Measurements from ENCODE around the gene SNX18. TPM values are rescaled to one million over a fixed set of nuclear protein-coding genes. Genes with fewer than 3 reads are reported as not detected.
A peak's percentile ranks its signal among the peaks of the same experiment; 100 is the strongest.

SNX18 gene
- total RNA-seq, 4 donors from 2014 or later: 17.9 to 43.2 (median 24.4) TPM

DNA sequence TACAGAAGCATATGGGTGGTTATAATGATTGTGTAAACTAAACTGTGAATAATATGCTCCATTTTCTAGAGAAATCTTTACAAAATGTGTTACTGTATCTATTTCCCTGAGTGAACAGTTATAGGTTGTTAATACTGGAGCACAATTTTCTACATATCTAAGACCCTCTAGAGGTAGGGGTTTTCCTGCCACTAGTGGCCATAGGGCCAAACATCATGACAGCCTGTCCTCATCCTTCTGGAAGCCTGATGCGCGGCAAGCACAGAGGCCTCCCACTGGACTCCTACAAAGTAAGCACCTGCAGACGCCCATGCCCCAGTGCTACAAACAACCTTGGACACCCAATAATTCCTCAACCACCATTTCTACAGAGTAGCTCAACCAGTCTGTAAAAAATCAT lies 1.9 kb upstream of the SNX18 start:
- no peak for DNase-seq (ENCODE audit: low spot score in 2 of 2)
- TF ChIP-seq POLR2AphosphoS5 (IDR thresholded peaks at IDR 0.05): no peak
- no peak for TF ChIP-seq POLR2A (IDR thresholded peaks at IDR 0.05)
- TF ChIP-seq EP300 (IDR thresholded peaks at IDR 0.05): no peak
- TF ChIP-seq, protein P1, sequence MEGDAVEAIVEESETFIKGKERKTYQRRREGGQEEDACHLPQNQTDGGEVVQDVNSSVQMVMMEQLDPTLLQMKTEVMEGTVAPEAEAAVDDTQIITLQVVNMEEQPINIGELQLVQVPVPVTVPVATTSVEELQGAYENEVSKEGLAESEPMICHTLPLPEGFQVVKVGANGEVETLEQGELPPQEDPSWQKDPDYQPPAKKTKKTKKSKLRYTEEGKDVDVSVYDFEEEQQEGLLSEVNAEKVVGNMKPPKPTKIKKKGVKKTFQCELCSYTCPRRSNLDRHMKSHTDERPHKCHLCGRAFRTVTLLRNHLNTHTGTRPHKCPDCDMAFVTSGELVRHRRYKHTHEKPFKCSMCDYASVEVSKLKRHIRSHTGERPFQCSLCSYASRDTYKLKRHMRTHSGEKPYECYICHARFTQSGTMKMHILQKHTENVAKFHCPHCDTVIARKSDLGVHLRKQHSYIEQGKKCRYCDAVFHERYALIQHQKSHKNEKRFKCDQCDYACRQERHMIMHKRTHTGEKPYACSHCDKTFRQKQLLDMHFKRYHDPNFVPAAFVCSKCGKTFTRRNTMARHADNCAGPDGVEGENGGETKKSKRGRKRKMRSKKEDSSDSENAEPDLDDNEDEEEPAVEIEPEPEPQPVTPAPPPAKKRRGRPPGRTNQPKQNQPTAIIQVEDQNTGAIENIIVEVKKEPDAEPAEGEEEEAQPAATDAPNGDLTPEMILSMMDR (IDR thresholded peaks at IDR 0.05): no peak
- Histone ChIP-seq H3K4me1 (peaks cover 33% of the 10 kb centered on the region), H3K36me3 (no peaks in the 10 kb centered on the region), H3K4me3 (no peak overlapping the region), H3K27me3 (no peaks in the 10 kb centered on the region), H3K27ac (no peak overlapping the region), H3K9me3 (no peaks in the 10 kb centered on the region)
- WGBS: 91% methylated on average over 3 of the region's 3 CpGs

DNA sequence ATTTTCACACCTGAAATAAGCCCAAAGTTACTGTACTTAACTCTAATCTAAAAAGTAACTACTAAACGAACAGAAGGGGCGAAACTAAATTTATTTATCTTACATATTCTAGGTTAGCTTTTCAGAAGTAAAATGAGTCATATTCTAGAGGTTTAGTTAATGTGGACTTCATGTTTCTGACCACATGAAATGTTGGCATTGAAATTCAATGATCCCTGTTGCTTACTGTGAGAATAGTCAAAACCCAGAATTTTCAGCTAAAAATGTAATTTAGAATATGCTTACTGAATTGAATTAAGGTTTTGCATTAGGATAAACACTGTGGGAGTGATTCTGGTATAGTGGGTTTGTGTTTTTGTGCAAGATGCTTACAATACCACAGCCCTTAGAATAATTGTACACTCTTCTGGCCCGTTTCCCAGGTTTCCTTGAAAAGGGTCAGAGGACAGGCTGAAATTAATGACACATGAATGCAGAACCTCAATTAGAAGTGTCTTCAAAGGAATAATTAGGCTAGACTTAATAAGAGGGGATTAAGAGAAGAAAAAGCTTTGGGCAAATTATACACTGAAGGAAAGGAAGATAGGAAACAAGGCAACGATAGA lies 1.4 kb upstream of the SNX18 start:
- H3K27me3 ChIP-seq: no peaks in the 10 kb centered on the region
- H3K27ac ChIP-seq: no peak overlapping the region
- DNase-seq (ENCODE audit: low spot score in 2 of 2): no peak
- no peaks in the 10 kb centered on the region for H3K9me3 ChIP-seq
- TF ChIP-seq, protein P1 (IDR thresholded peaks at IDR 0.05): no peak
- TF ChIP-seq EP300 (IDR thresholded peaks at IDR 0.05): no peak
- WGBS: 70% methylated on average over 4 of the region's 4 CpGs
- H3K4me3 ChIP-seq: no peak overlapping the region
- peaks cover 38% of the 10 kb centered on the region for H3K4me1 ChIP-seq
- no peaks in the 10 kb centered on the region for H3K36me3 ChIP-seq

DNA sequence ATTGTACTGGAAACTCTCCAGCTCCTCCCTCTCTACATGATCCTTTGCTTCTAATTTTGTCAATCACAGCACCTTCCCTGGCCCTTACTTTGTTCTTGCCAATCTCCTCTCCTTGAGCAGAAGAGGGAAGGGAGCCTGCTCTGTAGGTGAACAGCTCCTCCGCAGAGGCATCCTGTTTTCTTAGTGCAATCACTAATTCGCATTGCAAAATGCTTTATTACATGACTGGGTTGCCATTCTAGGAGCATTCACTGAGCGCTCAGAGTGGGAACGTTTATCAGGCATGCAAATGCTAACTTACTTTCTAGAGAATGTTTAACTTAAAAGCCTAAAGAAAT lies 416 bp upstream of the SNX18 start:
- Histone ChIP-seq H3K36me3 (no peaks in the 10 kb centered on the region), H3K9me3 (no peaks in the 10 kb centered on the region), H3K4me1 (peaks cover 48% of the 10 kb centered on the region), H3K27ac (no peak overlapping the region), H3K27me3 (no peaks in the 10 kb centered on the region), H3K4me3 (peak overlapping the region; percentile 82)
- 8% methylated on average over 4 of the region's 4 CpGs for WGBS
- no peak for TF ChIP-seq POLR2AphosphoS5 (IDR thresholded peaks at IDR 0.05)
- no peak for TF ChIP-seq POLR2A (IDR thresholded peaks at IDR 0.05)
- TF ChIP-seq EP300 (IDR thresholded peaks at IDR 0.05): no peak
- TF ChIP-seq, protein P1 (IDR thresholded peaks at IDR 0.05): no peak
- no peak for DNase-seq (ENCODE audit: low spot score in 2 of 2)

DNA sequence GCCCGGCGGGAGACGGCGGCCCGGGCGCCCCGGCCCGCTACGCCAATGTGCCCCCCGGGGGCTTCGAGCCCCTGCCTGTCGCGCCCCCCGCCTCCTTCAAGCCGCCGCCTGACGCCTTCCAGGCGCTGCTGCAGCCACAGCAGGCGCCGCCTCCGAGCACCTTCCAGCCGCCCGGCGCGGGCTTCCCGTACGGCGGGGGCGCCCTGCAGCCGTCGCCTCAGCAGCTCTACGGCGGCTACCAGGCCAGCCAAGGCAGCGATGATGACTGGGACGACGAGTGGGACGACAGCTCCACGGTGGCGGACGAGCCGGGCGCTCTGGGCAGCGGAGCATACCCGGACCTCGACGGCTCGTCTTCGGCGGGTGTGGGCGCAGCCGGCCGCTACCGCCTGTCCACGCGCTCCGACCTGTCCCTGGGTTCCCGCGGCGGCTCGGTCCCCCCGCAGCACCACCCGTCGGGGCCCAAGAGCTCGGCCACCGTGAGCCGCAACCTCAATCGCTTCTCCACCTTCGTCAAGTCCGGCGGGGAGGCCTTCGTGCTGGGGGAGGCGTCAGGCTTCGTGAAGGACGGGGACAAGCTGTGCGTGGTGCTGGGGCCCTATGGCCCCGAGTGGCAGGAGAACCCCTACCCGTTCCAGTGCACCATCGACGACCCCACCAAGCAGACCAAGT lies 723 bp downstream of the SNX18 start:
- H3K36me3 ChIP-seq: no peaks in the 10 kb centered on the region
- no peaks in the 10 kb centered on the region for H3K27me3 ChIP-seq
- no peaks in the 10 kb centered on the region for H3K9me3 ChIP-seq
- peaks cover 59% of the 10 kb centered on the region for H3K4me1 ChIP-seq
- 0% methylated on average over 25 of the region's 79 CpGs for WGBS
- peak overlapping the region; percentile 88 for H3K27ac ChIP-seq
- H3K4me3 ChIP-seq: peak overlapping the region; percentile 82
- peak; percentile 72 to 85 for DNase-seq (ENCODE audit: low spot score in 2 of 2)
- TF ChIP-seq EP300 (IDR thresholded peaks at IDR 0.05) (no peak), POLR2AphosphoS5 (IDR thresholded peaks at IDR 0.05) (no peak), POLR2A (IDR thresholded peaks at IDR 0.05) (no peak)
- TF ChIP-seq, protein P1 (IDR thresholded peaks at IDR 0.05): no peak

DNA sequence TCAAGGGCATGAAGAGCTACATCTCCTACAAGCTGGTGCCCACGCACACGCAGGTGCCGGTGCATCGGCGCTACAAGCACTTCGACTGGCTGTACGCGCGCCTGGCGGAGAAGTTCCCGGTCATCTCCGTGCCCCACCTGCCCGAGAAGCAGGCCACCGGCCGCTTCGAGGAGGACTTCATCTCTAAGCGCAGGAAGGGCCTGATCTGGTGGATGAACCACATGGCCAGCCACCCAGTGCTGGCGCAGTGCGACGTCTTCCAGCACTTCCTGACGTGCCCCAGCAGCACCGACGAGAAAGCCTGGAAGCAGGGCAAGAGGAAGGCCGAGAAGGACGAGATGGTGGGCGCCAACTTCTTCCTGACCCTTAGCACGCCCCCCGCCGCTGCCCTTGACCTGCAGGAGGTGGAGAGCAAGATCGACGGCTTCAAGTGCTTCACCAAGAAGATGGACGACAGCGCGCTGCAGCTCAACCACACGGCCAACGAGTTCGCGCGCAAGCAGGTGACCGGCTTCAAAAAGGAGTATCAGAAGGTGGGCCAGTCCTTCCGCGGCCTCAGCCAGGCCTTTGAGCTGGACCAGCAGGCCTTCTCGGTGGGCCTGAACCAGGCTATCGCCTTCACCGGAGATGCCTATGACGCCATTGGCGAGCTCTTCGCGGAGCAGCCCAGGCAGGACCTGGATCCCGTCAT lies 1.4 kb downstream of the SNX18 start:
- Histone ChIP-seq H3K4me3 (peak overlapping the region; percentile 82), H3K36me3 (no peaks in the 10 kb centered on the region), H3K4me1 (peaks cover 65% of the 10 kb centered on the region), H3K27ac (peak overlapping the region; percentile 88), H3K27me3 (no peaks in the 10 kb centered on the region), H3K9me3 (no peaks in the 10 kb centered on the region)
- 80% methylated on average over 27 of the region's 50 CpGs for WGBS
- TF ChIP-seq POLR2A (IDR thresholded peaks at IDR 0.05) (no peak), EP300 (IDR thresholded peaks at IDR 0.05) (no peak), POLR2AphosphoS5 (IDR thresholded peaks at IDR 0.05) (no peak)
- TF ChIP-seq, protein P1 (IDR thresholded peaks at IDR 0.05): no peak
- DNase-seq (ENCODE audit: low spot score in 2 of 2): no peak

All from suprapubic skin (tissue), 4 donors.